Breast epithelium (tissue), 4 donors: ENCODE measurements around the gene ARL4A. TPM values are rescaled to one million over a fixed set of nuclear protein-coding genes. Genes with fewer than 3 reads are reported as not detected.

Source experiments
- DNase-seq, 2 donors: peaks; one replicate each; pipeline ENCODE4 v3.0.0-alpha.2; 2019; ENCODE audit warnings: low spot score in 2 of 2
- H3K27ac ChIP-seq, 2 donors: fragments of 200-600 bp; sonication (generic) in 1 of 2; one replicate each; pipeline ENCODE4 v1.5.1; 2016 to 2019; ENCODE audit warnings: mild to moderate bottlenecking in 1 of 2
- H3K27me3 ChIP-seq, 2 donors: fragments of 200-600 bp; sonication (generic) in 1 of 2; one replicate each; pipeline versions ENCODE4 v1.5.1 to v1.6.0; 2017 to 2019; ENCODE audit warnings: control low read depth in 1 of 2, mild to moderate bottlenecking in 1 of 2
- H3K36me3 ChIP-seq: fragments of 200-600 bp; one replicate; pipeline ENCODE4 v1.5.1; 2019
- H3K4me1 ChIP-seq, 2 donors: fragments of 200-600 bp; sonication (generic); one replicate each; pipeline ENCODE4 v1.5.1; 2016 to 2019; ENCODE audit warnings: control low read depth in 1 of 2
- H3K4me3 ChIP-seq, 3 donors: fragments of 200-600 bp; sonication (generic); 1 replicate in 2 of 3; 2 replicates in 1 of 3; pipeline ENCODE4 v1.5.1; 2016 to 2019; ENCODE audit warnings: mild to moderate bottlenecking in 3 of 3, moderate library complexity in 2 of 3
- H3K9me3 ChIP-seq, 2 donors: fragments of 200-600 bp; sonication (generic) in 1 of 2; one replicate each; pipeline ENCODE4 v1.5.1; 2016 to 2019; ENCODE audit warnings: control low read depth in 1 of 2
- CTCF ChIP-seq, 3 donors: fragments of 450-650 bp; IDR thresholded peaks; one replicate each; pipeline ENCODE4 v1.5.1; 2016 to 2017; ENCODE audit warnings: antibody characterized with exemption in 3 of 3, mild to moderate bottlenecking in 3 of 3, moderate library complexity in 3 of 3
- POLR2A ChIP-seq: fragments of 450-650 bp; IDR thresholded peaks from one replicate; pipeline ENCODE4 v1.6.1; 2016; ENCODE audit warnings: antibody characterized with exemption, mild to moderate bottlenecking, moderate library complexity
- POLR2AphosphoS5 ChIP-seq, 3 donors: sonication (generic); formaldehyde crosslinking; IDR thresholded peaks; one replicate each; pipeline ENCODE4 v1.6.1; 2017; ENCODE audit warnings: antibody characterized with exemption in 3 of 3
- intact Hi-C: fragments of 100-400 bp; cut with DNase I; formaldehyde crosslinking; loops from one replicate; pipeline ENCODE4 v1.15.1; 2023; ENCODE audit warnings: low total_unique reads
- total RNA-seq, 3 donors: library from RNA; depleted of rRNA; stranded (reverse); fragments of >200 nt; gene quantifications; one replicate each; pipeline ENCODE4 v1.1.0, GENCODE V29; 2016

ARL4A gene
- total RNA-seq, 3 donors from 2014 or later = 28.5 to 165 (median 51.1) TPM

GRCh38 chr7:12694817-12695216 lies 7.4 kb downstream of the ARL4A start:
- no peak for DNase-seq
- TF ChIP-seq POLR2AphosphoS5 (IDR thresholded peaks at IDR 0.05) = no peak
- TF ChIP-seq POLR2A = no peak
- TF ChIP-seq CTCF (IDR thresholded peaks at IDR 0.05) = no peak
- intact Hi-C loops = no loop called here
- H3K4me1 ChIP-seq = no peaks in the 10 kb centered on the region
- H3K4me3 ChIP-seq = no peak overlapping the region
- H3K27me3 ChIP-seq = no peaks in the 10 kb centered on the region
- H3K9me3 ChIP-seq = peaks cover 0 to 3% of the 10 kb centered on the region in 2 donors
- no peaks in the 10 kb centered on the region for H3K36me3 ChIP-seq
- peak overlapping the region; percentile 26 to 33 for H3K27ac ChIP-seq

GRCh38 chr7:12695965-12696364 lies 8.5 kb downstream of the ARL4A start:
- Histone ChIP-seq H3K27me3 (no peaks in the 10 kb centered on the region), H3K36me3 (no peaks in the 10 kb centered on the region), H3K27ac (peak overlapping the region; percentile 33 to 62), H3K4me3 (no peak overlapping the region), H3K9me3 (peaks cover 0 to 9% of the 10 kb centered on the region in 2 donors), H3K4me1 (no peaks in the 10 kb centered on the region)
- TF ChIP-seq POLR2A = no peak
- no peak for TF ChIP-seq POLR2AphosphoS5 (IDR thresholded peaks at IDR 0.05)
- no peak for TF ChIP-seq CTCF (IDR thresholded peaks at IDR 0.05)
- intact Hi-C loops = no loop called here
- no peak for DNase-seq

GRCh38 chr7:12699299-12699698 lies 11.9 kb downstream of the ARL4A start:
- H3K4me3 ChIP-seq = no peak overlapping the region
- intact Hi-C loops = no loop called here
- peaks cover 0 to 18% of the 10 kb centered on the region in 2 donors for H3K9me3 ChIP-seq
- H3K27ac ChIP-seq = no peak overlapping the region
- H3K36me3 ChIP-seq = no peaks in the 10 kb centered on the region
- no peak for TF ChIP-seq CTCF (IDR thresholded peaks at IDR 0.05)
- no peak for TF ChIP-seq POLR2A
- no peak for TF ChIP-seq POLR2AphosphoS5 (IDR thresholded peaks at IDR 0.05)
- DNase-seq = no peak
- H3K4me1 ChIP-seq = no peaks in the 10 kb centered on the region
- no peaks in the 10 kb centered on the region for H3K27me3 ChIP-seq

GRCh38 chr7:12701433-12701832 lies 14.0 kb downstream of the ARL4A start:
- H3K27me3 ChIP-seq = no peaks in the 10 kb centered on the region
- intact Hi-C loops = no loop called here
- no peaks in the 10 kb centered on the region for H3K4me1 ChIP-seq
- no peak for DNase-seq
- no peaks in the 10 kb centered on the region for H3K36me3 ChIP-seq
- H3K4me3 ChIP-seq = no peak overlapping the region
- H3K9me3 ChIP-seq = peaks cover 0 to 18% of the 10 kb centered on the region in 2 donors
- TF ChIP-seq CTCF (IDR thresholded peaks at IDR 0.05) (no peak), POLR2A (no peak), POLR2AphosphoS5 (IDR thresholded peaks at IDR 0.05) (no peak)
- no peak overlapping the region for H3K27ac ChIP-seq

GRCh38 chr7:12703881-12704280 lies 16.4 kb downstream of the ARL4A start:
- Histone ChIP-seq H3K4me3 (no peak overlapping the region), H3K4me1 (no peaks in the 10 kb centered on the region), H3K27me3 (no peaks in the 10 kb centered on the region), H3K27ac (no peak overlapping the region), H3K9me3 (peaks cover 0 to 16% of the 10 kb centered on the region in 2 donors), H3K36me3 (no peaks in the 10 kb centered on the region)
- no peak for DNase-seq
- intact Hi-C loops = no loop called here
- TF ChIP-seq POLR2AphosphoS5 (IDR thresholded peaks at IDR 0.05) (no peak), POLR2A (no peak), CTCF (IDR thresholded peaks at IDR 0.05) (no peak)
